K562 (cell line): ENCODE results near the gene TNFAIP3. TPM values are rescaled to one million over a fixed set of nuclear protein-coding genes. Genes with fewer than 3 reads are reported as not detected.

ENCODE experiments used
- CREM ChIP-seq: IDR thresholded peaks from 2 replicates; pipeline ENCODE4 v1.6.1; 2014; ENCODE audit warnings: antibody characterized with exemption, low read depth
- SNRNP70 ChIP-seq: fragments of 200-400 bp; formaldehyde crosslinking; optimal IDR thresholded peaks from 2 replicates; pipeline ENCODE3; 2017; ENCODE audit warnings: low read depth, low read length
- polyA plus RNA-seq, 8 experiments: library from polyadenylated mRNA; depleted of rRNA in 4 of 8; stranded (reverse) in 5 of 8; unstranded in 3 of 8; fragments of >200 nt; fragmentation: Nextera tagmentation in 2 of 8; fragmentation: Illumina TruSeq in 1 of 8; extraction: Ambion mirVana in 2 of 8; extraction: Trizol in 1 of 8; gene quantifications; 2 replicates each; pipeline versions ENCODE4 v1.2.1 to v1.2.3, GENCODE V29; 2011 to 2014; ENCODE audit warnings: inconsistent platforms in 1 of 8, missing spikeins in 1 of 8
- total RNA-seq, 7 experiments: library from RNA; depleted of rRNA in 6 of 7; stranded (reverse); fragments of >200 nt in 6 of 7; fragmentation: Illumina TruSeq in 2 of 7; extraction: Trizol in 2 of 7; gene quantifications; 2 replicates each; pipeline versions ENCODE4 v1.2.1 to v1.2.3, GENCODE V29; 2011 to 2021; ENCODE audit warnings: low replicate concordance in 1 of 7
- TF ChIP-seq, protein P1 (sequence below): fragments of 450-650 bp; IDR thresholded peaks from 2 replicates; pipeline ENCODE4 v1.7.1; 2018; ENCODE audit warnings: mild to moderate bottlenecking, low read depth; ENCODE audit not compliant: partially characterized antibody
- TF ChIP-seq, protein P2 (sequence below), 2 experiments: IDR thresholded peaks in 1 of 2; conservative IDR thresholded peaks in 1 of 2; 2 replicates each; pipeline ENCODE4 v1.6.1; 2016; ENCODE audit warnings: low read depth in 2 of 2, mild to moderate bottlenecking in 1 of 2, missing compliant biosample characterization in 1 of 2, missing genetic modification characterization in 1 of 2, moderate library complexity in 1 of 2
- TF ChIP-seq, protein P3 (sequence below): fragments of 450-650 bp; formaldehyde crosslinking; IDR thresholded peaks from 2 replicates; pipeline ENCODE4 v1.4.0; 2020; ENCODE audit warnings: mild to moderate bottlenecking, moderate library complexity
- TF ChIP-seq, protein P4 (sequence below): fragments of 250-450 bp; sonication (Bioruptor Pico); IDR thresholded peaks from 2 replicates; pipeline ENCODE4 v1.5.0; 2022; ENCODE audit warnings: mild to moderate bottlenecking
- TF ChIP-seq, protein P5 (sequence below): sonication (generic); formaldehyde crosslinking; IDR thresholded peaks from 2 replicates; pipeline ENCODE4 v1.4.0; 2020; ENCODE audit warnings: mild to moderate bottlenecking, missing genetic modification reagents
- TF ChIP-seq, protein P6 (sequence below): fragments of 250-450 bp; sonication (Bioruptor Pico); IDR thresholded peaks from 2 replicates; pipeline ENCODE4 v1.4.0; 2020; ENCODE audit warnings: mild to moderate bottlenecking, moderate library complexity

The TNFAIP3 gene
- total and polyA plus RNA-seq, 9 of the 15 experiments (the other 6 are each of a cell fraction or from before 2014, with no cell fraction given): 0.79 to 17.0 (median 6.4) TPM

DNA sequence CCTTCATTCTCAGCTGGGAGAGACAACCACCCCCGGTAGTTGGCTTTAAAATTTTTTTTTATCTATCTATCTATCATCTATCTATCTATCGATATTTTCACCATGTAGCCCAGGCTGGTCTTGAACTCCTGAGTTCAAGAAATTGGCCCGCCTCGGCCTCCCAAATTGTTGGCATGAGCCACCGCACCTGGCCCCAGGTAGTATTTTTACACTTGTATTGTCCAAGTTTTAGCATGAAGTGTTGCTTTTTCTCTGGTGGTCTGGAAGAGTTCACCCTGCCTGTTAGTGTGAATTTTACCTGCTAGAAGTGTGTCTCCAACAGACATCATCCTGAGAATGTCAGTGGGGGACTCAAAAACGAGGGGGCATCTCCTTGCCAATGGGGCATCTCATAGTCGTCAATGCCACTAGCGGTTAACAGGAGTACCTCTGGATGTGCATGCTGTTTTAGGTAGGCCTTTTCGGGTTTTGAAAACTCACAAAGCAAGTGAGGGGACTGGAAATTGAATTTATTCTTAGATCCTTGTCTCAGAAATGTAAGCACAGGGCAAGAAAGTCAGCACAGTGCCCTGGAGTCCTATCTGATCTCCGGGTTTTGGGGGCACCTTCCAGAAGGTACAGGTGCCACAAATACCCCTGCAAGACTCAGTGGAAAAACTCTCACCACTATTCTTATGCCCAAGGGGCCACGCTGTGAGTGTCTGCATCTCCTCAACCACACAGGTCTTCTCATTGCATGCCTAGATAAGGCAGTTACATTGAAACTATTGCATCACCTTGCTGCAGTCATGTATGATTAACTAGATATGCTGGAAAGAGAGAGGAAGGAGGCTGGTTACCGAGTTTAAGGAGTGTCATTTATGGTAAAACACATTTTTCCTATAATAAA is 37.1 kb downstream of the TNFAIP3 start (continued):
- TF ChIP-seq, protein P1, sequence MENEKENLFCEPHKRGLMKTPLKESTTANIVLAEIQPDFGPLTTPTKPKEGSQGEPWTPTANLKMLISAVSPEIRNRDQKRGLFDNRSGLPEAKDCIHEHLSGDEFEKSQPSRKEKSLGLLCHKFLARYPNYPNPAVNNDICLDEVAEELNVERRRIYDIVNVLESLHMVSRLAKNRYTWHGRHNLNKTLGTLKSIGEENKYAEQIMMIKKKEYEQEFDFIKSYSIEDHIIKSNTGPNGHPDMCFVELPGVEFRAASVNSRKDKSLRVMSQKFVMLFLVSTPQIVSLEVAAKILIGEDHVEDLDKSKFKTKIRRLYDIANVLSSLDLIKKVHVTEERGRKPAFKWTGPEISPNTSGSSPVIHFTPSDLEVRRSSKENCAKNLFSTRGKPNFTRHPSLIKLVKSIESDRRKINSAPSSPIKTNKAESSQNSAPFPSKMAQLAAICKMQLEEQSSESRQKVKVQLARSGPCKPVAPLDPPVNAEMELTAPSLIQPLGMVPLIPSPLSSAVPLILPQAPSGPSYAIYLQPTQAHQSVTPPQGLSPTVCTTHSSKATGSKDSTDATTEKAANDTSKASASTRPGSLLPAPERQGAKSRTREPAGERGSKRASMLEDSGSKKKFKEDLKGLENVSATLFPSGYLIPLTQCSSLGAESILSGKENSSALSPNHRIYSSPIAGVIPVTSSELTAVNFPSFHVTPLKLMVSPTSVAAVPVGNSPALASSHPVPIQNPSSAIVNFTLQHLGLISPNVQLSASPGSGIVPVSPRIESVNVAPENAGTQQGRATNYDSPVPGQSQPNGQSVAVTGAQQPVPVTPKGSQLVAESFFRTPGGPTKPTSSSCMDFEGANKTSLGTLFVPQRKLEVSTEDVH: peak; percentile 41
- TF ChIP-seq, protein P2, sequence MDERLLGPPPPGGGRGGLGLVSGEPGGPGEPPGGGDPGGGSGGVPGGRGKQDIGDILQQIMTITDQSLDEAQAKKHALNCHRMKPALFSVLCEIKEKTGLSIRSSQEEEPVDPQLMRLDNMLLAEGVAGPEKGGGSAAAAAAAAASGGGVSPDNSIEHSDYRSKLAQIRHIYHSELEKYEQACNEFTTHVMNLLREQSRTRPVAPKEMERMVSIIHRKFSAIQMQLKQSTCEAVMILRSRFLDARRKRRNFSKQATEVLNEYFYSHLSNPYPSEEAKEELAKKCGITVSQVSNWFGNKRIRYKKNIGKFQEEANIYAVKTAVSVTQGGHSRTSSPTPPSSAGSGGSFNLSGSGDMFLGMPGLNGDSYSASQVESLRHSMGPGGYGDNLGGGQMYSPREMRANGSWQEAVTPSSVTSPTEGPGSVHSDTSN (CRISPR knock-in tag; IDR thresholded peaks at IDR 0.05; ENCODE audit: low read depth): no peak
- TF ChIP-seq, protein P2 (tag; conservative IDR thresholded peaks at IDR 0.05; ENCODE audit: low read depth): peak; percentile 80
- TF ChIP-seq CREM: peak; percentile 82
- TF ChIP-seq, protein P3, sequence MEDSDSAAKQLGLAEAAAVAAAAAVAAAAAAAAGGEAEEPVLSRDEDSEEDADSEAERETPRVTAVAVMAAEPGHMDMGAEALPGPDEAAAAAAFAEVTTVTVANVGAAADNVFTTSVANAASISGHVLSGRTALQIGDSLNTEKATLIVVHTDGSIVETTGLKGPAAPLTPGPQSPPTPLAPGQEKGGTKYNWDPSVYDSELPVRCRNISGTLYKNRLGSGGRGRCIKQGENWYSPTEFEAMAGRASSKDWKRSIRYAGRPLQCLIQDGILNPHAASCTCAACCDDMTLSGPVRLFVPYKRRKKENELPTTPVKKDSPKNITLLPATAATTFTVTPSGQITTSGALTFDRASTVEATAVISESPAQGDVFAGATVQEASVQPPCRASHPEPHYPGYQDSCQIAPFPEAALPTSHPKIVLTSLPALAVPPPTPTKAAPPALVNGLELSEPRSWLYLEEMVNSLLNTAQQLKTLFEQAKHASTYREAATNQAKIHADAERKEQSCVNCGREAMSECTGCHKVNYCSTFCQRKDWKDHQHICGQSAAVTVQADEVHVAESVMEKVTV (CRISPR knock-in tag): peak; percentile 21; the same call in 1 of the 2 replicates
- TF ChIP-seq, protein P4, sequence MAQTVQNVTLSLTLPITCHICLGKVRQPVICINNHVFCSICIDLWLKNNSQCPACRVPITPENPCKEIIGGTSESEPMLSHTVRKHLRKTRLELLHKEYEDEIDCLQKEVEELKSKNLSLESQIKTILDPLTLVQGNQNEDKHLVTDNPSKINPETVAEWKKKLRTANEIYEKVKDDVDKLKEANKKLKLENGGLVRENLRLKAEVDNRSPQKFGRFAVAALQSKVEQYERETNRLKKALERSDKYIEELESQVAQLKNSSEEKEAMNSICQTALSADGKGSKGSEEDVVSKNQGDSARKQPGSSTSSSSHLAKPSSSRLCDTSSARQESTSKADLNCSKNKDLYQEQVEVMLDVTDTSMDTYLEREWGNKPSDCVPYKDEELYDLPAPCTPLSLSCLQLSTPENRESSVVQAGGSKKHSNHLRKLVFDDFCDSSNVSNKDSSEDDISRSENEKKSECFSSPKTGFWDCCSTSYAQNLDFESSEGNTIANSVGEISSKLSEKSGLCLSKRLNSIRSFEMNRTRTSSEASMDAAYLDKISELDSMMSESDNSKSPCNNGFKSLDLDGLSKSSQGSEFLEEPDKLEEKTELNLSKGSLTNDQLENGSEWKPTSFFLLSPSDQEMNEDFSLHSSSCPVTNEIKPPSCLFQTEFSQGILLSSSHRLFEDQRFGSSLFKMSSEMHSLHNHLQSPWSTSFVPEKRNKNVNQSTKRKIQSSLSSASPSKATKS (CRISPR knock-in tag): 0 out of 2 replicates have a peak, but pooled peaks have one; percentile 72
- TF ChIP-seq, protein P5, sequence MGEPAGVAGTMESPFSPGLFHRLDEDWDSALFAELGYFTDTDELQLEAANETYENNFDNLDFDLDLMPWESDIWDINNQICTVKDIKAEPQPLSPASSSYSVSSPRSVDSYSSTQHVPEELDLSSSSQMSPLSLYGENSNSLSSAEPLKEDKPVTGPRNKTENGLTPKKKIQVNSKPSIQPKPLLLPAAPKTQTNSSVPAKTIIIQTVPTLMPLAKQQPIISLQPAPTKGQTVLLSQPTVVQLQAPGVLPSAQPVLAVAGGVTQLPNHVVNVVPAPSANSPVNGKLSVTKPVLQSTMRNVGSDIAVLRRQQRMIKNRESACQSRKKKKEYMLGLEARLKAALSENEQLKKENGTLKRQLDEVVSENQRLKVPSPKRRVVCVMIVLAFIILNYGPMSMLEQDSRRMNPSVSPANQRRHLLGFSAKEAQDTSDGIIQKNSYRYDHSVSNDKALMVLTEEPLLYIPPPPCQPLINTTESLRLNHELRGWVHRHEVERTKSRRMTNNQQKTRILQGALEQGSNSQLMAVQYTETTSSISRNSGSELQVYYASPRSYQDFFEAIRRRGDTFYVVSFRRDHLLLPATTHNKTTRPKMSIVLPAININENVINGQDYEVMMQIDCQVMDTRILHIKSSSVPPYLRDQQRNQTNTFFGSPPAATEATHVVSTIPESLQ (CRISPR knock-in tag): no peak
- TF ChIP-seq, protein P6, sequence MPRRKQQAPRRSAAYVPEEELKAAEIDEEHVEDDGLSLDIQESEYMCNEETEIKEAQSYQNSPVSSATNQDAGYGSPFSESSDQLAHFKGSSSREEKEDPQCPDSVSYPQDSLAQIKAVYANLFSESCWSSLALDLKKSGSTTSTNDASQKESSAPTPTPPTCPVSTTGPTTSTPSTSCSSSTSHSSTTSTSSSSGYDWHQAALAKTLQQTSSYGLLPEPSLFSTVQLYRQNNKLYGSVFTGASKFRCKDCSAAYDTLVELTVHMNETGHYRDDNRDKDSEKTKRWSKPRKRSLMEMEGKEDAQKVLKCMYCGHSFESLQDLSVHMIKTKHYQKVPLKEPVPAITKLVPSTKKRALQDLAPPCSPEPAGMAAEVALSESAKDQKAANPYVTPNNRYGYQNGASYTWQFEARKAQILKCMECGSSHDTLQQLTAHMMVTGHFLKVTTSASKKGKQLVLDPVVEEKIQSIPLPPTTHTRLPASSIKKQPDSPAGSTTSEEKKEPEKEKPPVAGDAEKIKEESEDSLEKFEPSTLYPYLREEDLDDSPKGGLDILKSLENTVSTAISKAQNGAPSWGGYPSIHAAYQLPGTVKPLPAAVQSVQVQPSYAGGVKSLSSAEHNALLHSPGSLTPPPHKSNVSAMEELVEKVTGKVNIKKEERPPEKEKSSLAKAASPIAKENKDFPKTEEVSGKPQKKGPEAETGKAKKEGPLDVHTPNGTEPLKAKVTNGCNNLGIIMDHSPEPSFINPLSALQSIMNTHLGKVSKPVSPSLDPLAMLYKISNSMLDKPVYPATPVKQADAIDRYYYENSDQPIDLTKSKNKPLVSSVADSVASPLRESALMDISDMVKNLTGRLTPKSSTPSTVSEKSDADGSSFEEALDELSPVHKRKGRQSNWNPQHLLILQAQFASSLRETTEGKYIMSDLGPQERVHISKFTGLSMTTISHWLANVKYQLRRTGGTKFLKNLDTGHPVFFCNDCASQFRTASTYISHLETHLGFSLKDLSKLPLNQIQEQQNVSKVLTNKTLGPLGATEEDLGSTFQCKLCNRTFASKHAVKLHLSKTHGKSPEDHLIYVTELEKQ (CRISPR knock-in tag): peak; percentile 50; the same call in 1 of the 2 replicates
- TF ChIP-seq SNRNP70: no peak
